H1 (cell line): ENCODE data around the gene POLA1. TPM values are rescaled to one million over a fixed set of nuclear protein-coding genes. Genes with fewer than 3 reads are reported as not detected.

Experiments
- CTCF ChIA-PET: fragments of 300-600 bp; sonication (Branson Sonifier 250); formaldehyde crosslinking; loops from one replicate; lab custom pipeline; 2021; ENCODE audit not compliant: partially characterized antibody; lab: Charles Lee
- POLR2A ChIA-PET: fragments of 300-600 bp; sonication (Branson Sonifier 250); formaldehyde crosslinking; loops from one replicate; lab custom pipeline; 2021; ENCODE audit warnings: inconsistent platforms; ENCODE audit not compliant: partially characterized antibody; lab: Charles Lee
- DNase-seq, 2 experiments: peaks; one replicate each; pipeline versions ENCODE4 v3.0.0 to v3.0.0-alpha.2; 2010 to 2022; ENCODE audit warnings: low spot score in 2 of 2, low read depth in 1 of 2, mixed read lengths in 1 of 2
- FAIRE-seq: peaks from 2 replicates; lab custom pipeline; 2011; peaks lifted over from hg19 to GRCh38; lab: Jason Lieb, UNC
- H2AFZ ChIP-seq: 2 replicates; pipeline ENCODE4 v1.8.1; 2012; ENCODE audit warnings: low read length, inconsistent platforms
- H2AK5ac ChIP-seq: 2 replicates; pipeline ENCODE4 v1.6.1; 2013; ENCODE audit warnings: low read depth, low read length
- H2BK120ac ChIP-seq: replicated peaks from 2 replicates; pipeline ENCODE3; 2013; ENCODE audit warnings: low read depth, low read length, inconsistent platforms
- H2BK12ac ChIP-seq: 2 replicates; pipeline ENCODE4 v1.6.1; 2013; ENCODE audit warnings: low read depth, low read length
- H2BK15ac ChIP-seq: 2 replicates; pipeline ENCODE4 v1.6.1; 2013; ENCODE audit warnings: low read length
- H2BK20ac ChIP-seq: 2 replicates; pipeline ENCODE4 v1.6.1; 2013; ENCODE audit warnings: low read length
- H2BK5ac ChIP-seq: 2 replicates; pipeline ENCODE4 v1.6.1; 2013; ENCODE audit warnings: low read depth, low read length
- H3K14ac ChIP-seq: 2 replicates; pipeline ENCODE4 v1.6.1; 2013; ENCODE audit warnings: inconsistent platforms; ENCODE audit not compliant: insufficient read length
- H3K18ac ChIP-seq: 2 replicates; pipeline ENCODE4 v1.6.1; 2013; ENCODE audit warnings: low read length; ENCODE audit errors: extremely low read depth
- H3K23ac ChIP-seq: 2 replicates; pipeline ENCODE4 v1.6.1; 2013; ENCODE audit warnings: inconsistent platforms; ENCODE audit not compliant: insufficient read length
- H3K23me2 ChIP-seq: 2 replicates; pipeline ENCODE4 v1.6.1; 2013; ENCODE audit warnings: low read depth, low read length
- H3K27ac ChIP-seq: 2 replicates; pipeline ENCODE4 v1.6.1; 2011; ENCODE audit warnings: low read depth, low read length, inconsistent platforms
- H3K27me3 ChIP-seq, 4 experiments: replicated peaks in 1 of 4; 1 replicate in 1 of 4; 2 replicates in 3 of 4; pipeline versions ENCODE4 v1.6.1 to v1.8.1; 2011 to 2013; ENCODE audit warnings: low read length in 3 of 4, mild to moderate bottlenecking in 3 of 4, inconsistent platforms in 2 of 4, mixed read lengths in 2 of 4, moderate library complexity in 1 of 4; ENCODE audit not compliant: control insufficient read depth in 3 of 4, insufficient read depth in 3 of 4; ENCODE audit errors: extremely low read depth in 1 of 4
- H3K36me3 ChIP-seq, 4 experiments: 2 replicates each; pipeline versions ENCODE4 v1.6.1 to v1.8.1; 2011 to 2013; ENCODE audit warnings: mild to moderate bottlenecking in 4 of 4, low read length in 3 of 4, moderate library complexity in 2 of 4, control low read depth in 1 of 4, inconsistent platforms in 1 of 4; ENCODE audit not compliant: insufficient read depth in 4 of 4, control insufficient read depth in 2 of 4
- H3K4ac ChIP-seq: replicated peaks from 2 replicates; pipeline ENCODE3; 2013; ENCODE audit warnings: low read length, low read depth, mixed read lengths, inconsistent platforms; ENCODE audit not compliant: insufficient read length
- H3K4me1 ChIP-seq, 4 experiments: replicated peaks in 1 of 4; 1 replicate in 1 of 4; 2 replicates in 3 of 4; pipeline versions ENCODE4 v1.6.1 to v1.8.1; 2011 to 2013; ENCODE audit warnings: low read length in 3 of 4, inconsistent platforms in 2 of 4, mixed read lengths in 1 of 4; ENCODE audit not compliant: insufficient read depth in 4 of 4, control insufficient read depth in 3 of 4
- H3K4me2 ChIP-seq, 2 experiments: 2 replicates each; pipeline versions ENCODE4 v1.6.1 to v1.8.1; 2011 to 2013; ENCODE audit warnings: low read depth in 2 of 2, low read length in 2 of 2, control low read depth in 1 of 2, inconsistent platforms in 1 of 2, mild to moderate bottlenecking in 1 of 2; ENCODE audit not compliant: insufficient read depth in 1 of 2
- H3K4me3 ChIP-seq, 4 experiments: fragments of 200-600, 300-600 bp in 1 of 4; sonication (generic), shearing (Covaris generic), sonication (Bioruptor Twin) in 1 of 4; 2 replicates each; pipeline versions ENCODE4 v1.5.1 to v1.8.1; 2011 to 2016; ENCODE audit warnings: low read length in 4 of 4, low read depth in 3 of 4, control low read depth in 2 of 4, inconsistent platforms in 2 of 4, mild to moderate bottlenecking in 2 of 4, mixed read lengths in 1 of 4, moderate library complexity in 1 of 4; ENCODE audit not compliant: insufficient read depth in 2 of 4; ENCODE audit errors: extremely low read depth in 1 of 4
- H3K56ac ChIP-seq: replicated peaks from 2 replicates; pipeline ENCODE3; 2013; ENCODE audit warnings: low read depth, mild to moderate bottlenecking, mixed read lengths, low read length, inconsistent platforms; ENCODE audit not compliant: insufficient read length
- H3K79me1 ChIP-seq: 2 replicates; pipeline ENCODE4 v1.6.1; 2013; ENCODE audit warnings: low read depth, low read length, control low read depth
- H3K79me2 ChIP-seq, 2 experiments: 2 replicates each; pipeline versions ENCODE4 v1.6.1 to v1.8.1; 2012 to 2013; ENCODE audit warnings: low read length in 2 of 2, mild to moderate bottlenecking in 2 of 2, inconsistent platforms in 1 of 2; ENCODE audit not compliant: insufficient read depth in 2 of 2, control insufficient read depth in 1 of 2
- H3K9ac ChIP-seq, 4 experiments: replicated peaks in 1 of 4; 1 replicate in 1 of 4; 2 replicates in 3 of 4; pipeline versions ENCODE4 v1.6.1 to v1.8.1; 2011 to 2013; ENCODE audit warnings: low read depth in 3 of 4, low read length in 3 of 4, control low read depth in 2 of 4, mild to moderate bottlenecking in 2 of 4, moderate library complexity in 2 of 4, inconsistent platforms in 1 of 4; ENCODE audit errors: extremely low read depth in 1 of 4
- H3K9me3 ChIP-seq, 2 experiments: 2 replicates each; pipeline versions ENCODE4 v1.6.1 to v1.8.1; 2012 to 2013; ENCODE audit warnings: mild to moderate bottlenecking in 2 of 2, moderate library complexity in 2 of 2, control low read depth in 1 of 2, inconsistent platforms in 1 of 2, low read depth in 1 of 2, low read length in 1 of 2, mixed read lengths in 1 of 2; ENCODE audit not compliant: insufficient read depth in 2 of 2
- H4K20me1 ChIP-seq, 2 experiments: replicated peaks in 1 of 2; 2 replicates each; pipeline versions ENCODE3 to v1.8.1; 2011 to 2013; ENCODE audit warnings: inconsistent platforms in 2 of 2, low read length in 2 of 2, mild to moderate bottlenecking in 1 of 2; ENCODE audit not compliant: insufficient read depth in 2 of 2, control insufficient read depth in 1 of 2
- H4K5ac ChIP-seq: 2 replicates; pipeline ENCODE4 v1.6.1; 2013; ENCODE audit warnings: low read length, low read depth, mixed read lengths, inconsistent platforms; ENCODE audit not compliant: insufficient read length
- H4K8ac ChIP-seq: 2 replicates; pipeline ENCODE4 v1.8.0; 2013; ENCODE audit warnings: mild to moderate bottlenecking, moderate library complexity, low read length, inconsistent platforms; ENCODE audit not compliant: insufficient read depth; ENCODE audit errors: extremely low read depth
- H4K91ac ChIP-seq: replicated peaks from 2 replicates; pipeline ENCODE3; 2013; ENCODE audit warnings: low read length, mixed read lengths, inconsistent platforms; ENCODE audit not compliant: insufficient read length
- RNF2 ChIP-seq: fragments of 200-900, 300-1000 bp; sonication (generic); IDR thresholded peaks from 2 replicates; pipeline ENCODE4 v1.7.1; 2016; ENCODE audit warnings: borderline replicate concordance, low read depth, mild to moderate bottlenecking, antibody characterized with exemption, low read length; ENCODE audit not compliant: poor library complexity, severe bottlenecking; ENCODE audit errors: missing control alignments
- TAF7 ChIP-seq: optimal IDR thresholded peaks from 2 replicates; pipeline ENCODE3; 2011; ENCODE audit warnings: low read depth, mild to moderate bottlenecking, inconsistent platforms, low read length, moderate library complexity, borderline replicate concordance
- TCF12 ChIP-seq: IDR thresholded peaks from 2 replicates; pipeline ENCODE4 v1.6.1; 2011; ENCODE audit warnings: low read depth, mild to moderate bottlenecking, low read length
- polyA plus RNA-seq, 7 experiments: library from polyadenylated mRNA; depleted of rRNA in 3 of 7; stranded (reverse) in 5 of 7; unstranded in 2 of 7; fragments of >200 nt in 5 of 7; fragments of 200-250 nt in 2 of 7; gene quantifications; 1 replicate in 5 of 7; 2 replicates in 1 of 7; 4 replicates in 1 of 7; pipeline versions ENCODE4 v1.2.1 to v1.2.3, GENCODE V29; 2011 to 2013; ENCODE audit warnings: missing spikeins in 2 of 7, mixed read lengths in 2 of 7
- total RNA-seq: library from RNA; stranded (reverse); fragmentation: NEBNext Ultra II Directional; extraction: Animal tissue kit (Norgen Biotek cat#: 25700); gene quantifications from 2 replicates; pipeline ENCODE4 v1.2.1, GENCODE V29; 2021

The POLA1 gene
- total and polyA plus RNA-seq, 2 of the 8 experiments (the other 6 are each of a cell fraction or from before 2014, with no cell fraction given): 5.6 to 34.9 TPM

- Histone ChIP-seq H3K18ac (no peak overlapping the region), H3K4me1 (no peaks in the 10 kb centered on the region; a peak in 1 of 7 replicates), H2AK5ac (no peak overlapping the region), H2BK15ac (no peak overlapping the region), H3K23me2 (no peaks in the 10 kb centered on the region), H3K14ac (no peak overlapping the region), H3K4me3 (no peak overlapping the region), H3K56ac (no peak overlapping the region), H2BK20ac (no peak overlapping the region), H3K23ac (no peak overlapping the region), H3K4me2 (no peak overlapping the region), H2BK12ac (no peak overlapping the region), H2BK5ac (no peak overlapping the region), H4K91ac (no peak overlapping the region), H4K8ac (no peak overlapping the region), H3K36me3 (no peaks in the 10 kb centered on the region; a peak in 1 of 8 replicates), H3K27me3 (no peaks in the 10 kb centered on the region), H2AFZ (no peak overlapping the region), H3K27ac (no peak overlapping the region), H3K9me3 (no peaks in the 10 kb centered on the region), H3K4ac (no peak overlapping the region), H4K20me1 (no peaks in the 10 kb centered on the region), H3K79me2 (no peaks in the 10 kb centered on the region), H4K5ac (no peak overlapping the region), H3K9ac (no peak overlapping the region), H3K79me1 (no peaks in the 10 kb centered on the region), H2BK120ac (no peak overlapping the region)
- TF ChIP-seq TCF12 (no peak), RNF2 (no peak), TAF7 (no peak)
- CTCF ChIA-PET: interaction anchor here (0.7 to 1.5 kb wide), 3 partner anchors 9 to 14 kb away, joined by 3 to 5 read pairs (median 3); no protein-coding TSS in a partner anchor
- POLR2A ChIA-PET: interaction anchor here (0.8 to 1.1 kb wide), 2 partner anchors 10 to 24 kb away, joined by 3 to 4 read pairs; no protein-coding TSS in a partner anchor
- DNase-seq (no peak), FAIRE-seq (no peak)
Measured at GRCh38 chrX:24860140-24860539, 166.4 kb downstream of the POLA1 start.
